Measurements from ENCODE around the gene CNTNAP2.

The CNTNAP2 gene

GRCh38 chr7:148332191-148333186, 2215.9 kb downstream of the CNTNAP2 start:
- CTCF ChIA-PET = no interaction called here

GRCh38 chr7:148334441-148334956, 2217.9 kb downstream of the CNTNAP2 start:
- Histone ChIP-seq H3K9me3 (ENCODE audit: control extremely low read depth in 1 of 5, control insufficient read depth in 4 of 5, insufficient read depth in 2 of 5, low read depth in 1 of 5, low read length in 4 of 5) (peaks cover 0 to 13% (median 2%) of the 10 kb centered on the region in 5 experiments), H3K4me1 (ENCODE audit: control extremely low read depth in 1 of 4, control insufficient read depth in 4 of 4, insufficient read depth in 4 of 4, low read length in 3 of 4) (peaks cover 0 to 9% (median 6%) of the 10 kb centered on the region in 4 experiments), H3K36me3 (ENCODE audit: control insufficient read depth in 4 of 4, insufficient read depth in 4 of 4, low read length in 3 of 4) (no peaks in the 10 kb centered on the region), H3K27me3 (replicated peaks in 2 of 5; ENCODE audit: control insufficient read depth in 4 of 5, insufficient read depth in 5 of 5, low read length in 4 of 5) (peaks cover 0 to 30% (median 22%) of the 10 kb centered on the region in 5 experiments), H3K27ac (ENCODE audit: insufficient read depth in 1 of 2, low read depth in 1 of 2, low read length in 2 of 2, poor library complexity in 1 of 2, severe bottlenecking in 2 of 2) (no peak overlapping the region), H3K4me3 (ENCODE audit: control insufficient read depth in 1 of 7, extremely low read depth in 1 of 7, insufficient read depth in 4 of 7, low read depth in 2 of 7, low read length in 6 of 7) (no peak overlapping the region)
- 100% methylated on average over 1 of the region's 1 CpG for WGBS (ENCODE audit: insufficient coverage)
- ChIA-PET CTCF (no interaction called here), POLR2A (no interaction called here)
- no peak for DNase-seq

More at GRCh38 chr7:148332191-148333186, 2215.9 kb downstream of the CNTNAP2 start:
- no peak for DNase-seq
- 100% methylated on average over 1 of the region's 8 CpGs for WGBS (ENCODE audit: insufficient coverage)
- no peaks in the 10 kb centered on the region for H3K4me1 ChIP-seq (ENCODE audit: control extremely low read depth in 1 of 4, control insufficient read depth in 4 of 4, insufficient read depth in 4 of 4, low read length in 3 of 4)
- POLR2A ChIA-PET = no interaction called here
- peaks cover 0 to 13% (median 2%) of the 10 kb centered on the region in 5 experiments for H3K9me3 ChIP-seq (ENCODE audit: control extremely low read depth in 1 of 5, control insufficient read depth in 4 of 5, insufficient read depth in 2 of 5, low read depth in 1 of 5, low read length in 4 of 5)
- no peak overlapping the region for H3K27ac ChIP-seq (ENCODE audit: insufficient read depth in 1 of 2, low read depth in 1 of 2, low read length in 2 of 2, poor library complexity in 1 of 2, severe bottlenecking in 2 of 2)
- H3K4me3 ChIP-seq (ENCODE audit: control insufficient read depth in 1 of 7, extremely low read depth in 1 of 7, insufficient read depth in 4 of 7, low read depth in 2 of 7, low read length in 6 of 7) = no peak overlapping the region
- H3K27me3 ChIP-seq (replicated peaks in 2 of 5; ENCODE audit: control insufficient read depth in 4 of 5, insufficient read depth in 5 of 5, low read length in 4 of 5) = peaks cover 0 to 10% (median 7%) of the 10 kb centered on the region in 5 experiments
- H3K36me3 ChIP-seq (ENCODE audit: control insufficient read depth in 4 of 4, insufficient read depth in 4 of 4, low read length in 3 of 4) = no peaks in the 10 kb centered on the region

GRCh38 chr7:148334959-148335577, 2218.5 kb downstream of the CNTNAP2 start:
- H3K27ac ChIP-seq (ENCODE audit: insufficient read depth in 1 of 2, low read depth in 1 of 2, low read length in 2 of 2, poor library complexity in 1 of 2, severe bottlenecking in 2 of 2) = no peak overlapping the region
- ChIA-PET POLR2A (no interaction called here), CTCF (no interaction called here)
- WGBS (ENCODE audit: insufficient coverage) = 17% methylated on average over 2 of the region's 6 CpGs
- peak in 2 of 3 donors; percentile 21 to 26 for DNase-seq
- peaks cover 0 to 13% (median 2%) of the 10 kb centered on the region in 5 experiments for H3K9me3 ChIP-seq (ENCODE audit: control extremely low read depth in 1 of 5, control insufficient read depth in 4 of 5, insufficient read depth in 2 of 5, low read depth in 1 of 5, low read length in 4 of 5)
- H3K27me3 ChIP-seq (replicated peaks in 2 of 5; ENCODE audit: control insufficient read depth in 4 of 5, insufficient read depth in 5 of 5, low read length in 4 of 5) = peaks cover under 1 to 36% (median 22%) of the 10 kb centered on the region in 5 experiments
- no peak overlapping the region for H3K4me3 ChIP-seq (ENCODE audit: control insufficient read depth in 1 of 7, extremely low read depth in 1 of 7, insufficient read depth in 4 of 7, low read depth in 2 of 7, low read length in 6 of 7)
- no peaks in the 10 kb centered on the region for H3K36me3 ChIP-seq (ENCODE audit: control insufficient read depth in 4 of 4, insufficient read depth in 4 of 4, low read length in 3 of 4)
- H3K4me1 ChIP-seq (ENCODE audit: control extremely low read depth in 1 of 4, control insufficient read depth in 4 of 4, insufficient read depth in 4 of 4, low read length in 3 of 4) = peaks cover 0 to 11% (median 7%) of the 10 kb centered on the region in 4 experiments

- Histone ChIP-seq H3K9me3 (ENCODE audit: control extremely low read depth in 1 of 5, control insufficient read depth in 4 of 5, insufficient read depth in 2 of 5, low read depth in 1 of 5, low read length in 4 of 5) (peaks cover 0 to 7% (median 0%) of the 10 kb centered on the region in 5 experiments), H3K27ac (ENCODE audit: insufficient read depth in 1 of 2, low read depth in 1 of 2, low read length in 2 of 2, poor library complexity in 1 of 2, severe bottlenecking in 2 of 2) (no peak overlapping the region), H3K4me1 (ENCODE audit: control extremely low read depth in 1 of 4, control insufficient read depth in 4 of 4, insufficient read depth in 4 of 4, low read length in 3 of 4) (peaks cover 0 to 11% (median 7%) of the 10 kb centered on the region in 4 experiments), H3K36me3 (ENCODE audit: control insufficient read depth in 4 of 4, insufficient read depth in 4 of 4, low read length in 3 of 4) (no peaks in the 10 kb centered on the region), H3K27me3 (replicated peaks in 2 of 5; ENCODE audit: control insufficient read depth in 4 of 5, insufficient read depth in 5 of 5, low read length in 4 of 5) (peaks cover 5 to 43% (median 28%) of the 10 kb centered on the region in 5 experiments), H3K4me3 (ENCODE audit: control insufficient read depth in 1 of 7, extremely low read depth in 1 of 7, insufficient read depth in 4 of 7, low read depth in 2 of 7, low read length in 6 of 7) (no peak overlapping the region)
- DNase-seq = no peak
- ChIA-PET CTCF (no interaction called here), POLR2A (no interaction called here)
- WGBS (ENCODE audit: insufficient coverage) = no CpG with 5 or more reads among the region's 1 CpG
Measured at GRCh38 chr7:148335790-148336189, 2219.2 kb downstream of the CNTNAP2 start.

- no peak for DNase-seq
- Histone ChIP-seq H3K4me1 (ENCODE audit: control extremely low read depth in 1 of 4, control insufficient read depth in 4 of 4, insufficient read depth in 4 of 4, low read length in 3 of 4) (peaks cover 0 to 11% (median 7%) of the 10 kb centered on the region in 4 experiments), H3K4me3 (ENCODE audit: control insufficient read depth in 1 of 7, extremely low read depth in 1 of 7, insufficient read depth in 4 of 7, low read depth in 2 of 7, low read length in 6 of 7) (no peak overlapping the region), H3K36me3 (ENCODE audit: control insufficient read depth in 4 of 4, insufficient read depth in 4 of 4, low read length in 3 of 4) (no peaks in the 10 kb centered on the region), H3K9me3 (ENCODE audit: control extremely low read depth in 1 of 5, control insufficient read depth in 4 of 5, insufficient read depth in 2 of 5, low read depth in 1 of 5, low read length in 4 of 5) (peaks cover 0 to 2% (median 0%) of the 10 kb centered on the region in 5 experiments), H3K27me3 (replicated peaks in 2 of 5; ENCODE audit: control insufficient read depth in 4 of 5, insufficient read depth in 5 of 5, low read length in 4 of 5) (peaks cover 5 to 48% (median 32%) of the 10 kb centered on the region in 5 experiments), H3K27ac (ENCODE audit: insufficient read depth in 1 of 2, low read depth in 1 of 2, low read length in 2 of 2, poor library complexity in 1 of 2, severe bottlenecking in 2 of 2) (no peak overlapping the region)
- WGBS (ENCODE audit: insufficient coverage) = no CpG with 5 or more reads among the region's 3 CpGs
- POLR2A ChIA-PET = no interaction called here
- CTCF ChIA-PET = no interaction called here
Measured at GRCh38 chr7:148336411-148336810, 2219.8 kb downstream of the CNTNAP2 start.

- Histone ChIP-seq H3K27me3 (replicated peaks in 2 of 5; ENCODE audit: control insufficient read depth in 4 of 5, insufficient read depth in 5 of 5, low read length in 4 of 5) (peaks cover 10 to 55% (median 34%) of the 10 kb centered on the region in 5 experiments), H3K9me3 (ENCODE audit: control extremely low read depth in 1 of 5, control insufficient read depth in 4 of 5, insufficient read depth in 2 of 5, low read depth in 1 of 5, low read length in 4 of 5) (no peaks in the 10 kb centered on the region), H3K4me1 (ENCODE audit: control extremely low read depth in 1 of 4, control insufficient read depth in 4 of 4, insufficient read depth in 4 of 4, low read length in 3 of 4) (peaks cover 0 to 11% (median 7%) of the 10 kb centered on the region in 4 experiments), H3K27ac (ENCODE audit: insufficient read depth in 1 of 2, low read depth in 1 of 2, low read length in 2 of 2, poor library complexity in 1 of 2, severe bottlenecking in 2 of 2) (no peak overlapping the region), H3K4me3 (ENCODE audit: control insufficient read depth in 1 of 7, extremely low read depth in 1 of 7, insufficient read depth in 4 of 7, low read depth in 2 of 7, low read length in 6 of 7) (no peak overlapping the region), H3K36me3 (ENCODE audit: control insufficient read depth in 4 of 4, insufficient read depth in 4 of 4, low read length in 3 of 4) (no peaks in the 10 kb centered on the region)
- no peak for DNase-seq
- ChIA-PET CTCF (no interaction called here), POLR2A (no interaction called here)
- 90% methylated on average over 7 of the region's 11 CpGs for WGBS (ENCODE audit: insufficient coverage)
Measured at GRCh38 chr7:148337246-148337965, 2220.8 kb downstream of the CNTNAP2 start.

All from common myeloid progenitor, CD34-positive (primary cell).